IgD-negative memory B cell (primary cell): ENCODE data around the gene CFAP68. TPM values are rescaled to one million over a fixed set of nuclear protein-coding genes. Genes with fewer than 3 reads are reported as not detected.

ENCODE experiments used
- H3K27ac Mint-ChIP-seq, 3 donors: one replicate each; pipeline ENCODE4 v1.8.0; 2020 to 2022; ENCODE audit warnings: mild to moderate bottlenecking in 3 of 3, mixed read lengths in 3 of 3, moderate library complexity in 1 of 3
- H3K27me3 Mint-ChIP-seq: one replicate; pipeline ENCODE4 v1.8.0; 2021; ENCODE audit warnings: mixed read lengths
- H3K36me3 Mint-ChIP-seq: one replicate; pipeline ENCODE4 v1.8.0; 2020; ENCODE audit warnings: mild to moderate bottlenecking, mixed read lengths
- H3K4me1 Mint-ChIP-seq, 3 donors: one replicate each; pipeline ENCODE4 v1.8.0; 2020 to 2022; ENCODE audit warnings: mixed read lengths in 3 of 3, mild to moderate bottlenecking in 1 of 3
- H3K4me3 Mint-ChIP-seq, 4 donors: one replicate each; pipeline ENCODE4 v1.8.0; 2020 to 2022; ENCODE audit warnings: mild to moderate bottlenecking in 4 of 4, mixed read lengths in 4 of 4, moderate library complexity in 3 of 4
- H3K9me3 Mint-ChIP-seq, 3 donors: one replicate each; pipeline ENCODE4 v1.8.0; 2020 to 2021; ENCODE audit warnings: mixed read lengths in 3 of 3, mild to moderate bottlenecking in 1 of 3
- polyA plus RNA-seq: library from polyadenylated mRNA; unstranded; fragments of 300-500 nt; fragmentation: Illumina TruSeq; gene quantifications from one replicate; pipeline ENCODE4 v1.2.3, GENCODE V29; 2021

CFAP68 gene
- polyA plus RNA-seq, 1 donor from 2014 or later = 25.7 TPM

DNA sequence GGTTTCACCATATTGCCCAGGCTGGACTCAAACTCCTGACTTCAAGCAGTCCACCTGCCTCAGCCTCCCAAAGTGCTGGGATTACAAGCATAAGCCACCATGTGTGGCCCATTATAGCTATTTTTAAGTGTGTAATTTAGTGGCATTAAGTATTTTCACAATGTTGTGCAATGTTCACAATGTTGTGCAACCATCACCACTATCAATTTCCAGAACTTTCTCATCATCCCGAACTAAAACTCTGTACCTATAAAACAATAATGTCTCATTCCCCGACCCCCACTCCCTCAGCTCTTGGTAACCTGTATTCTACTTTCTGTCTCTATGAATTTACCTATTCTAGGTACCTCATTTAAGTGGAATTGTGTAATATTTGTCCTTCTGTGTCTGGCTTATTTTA is 7.5 kb downstream of the CFAP68 start:
- no peak overlapping the region for H3K4me3 Mint-ChIP-seq
- H3K27me3 Mint-ChIP-seq = no peaks in the 10 kb centered on the region
- no peaks in the 10 kb centered on the region for H3K9me3 Mint-ChIP-seq
- peak overlapping the region in 1 of 3 donors; percentile 60 for H3K27ac Mint-ChIP-seq
- peaks cover 4% of the 10 kb centered on the region for H3K36me3 Mint-ChIP-seq
- H3K4me1 Mint-ChIP-seq = peaks cover 0 to 1% (median 0%) of the 10 kb centered on the region in 3 donors

- Mint-ChIP-seq H3K4me3 (no peak overlapping the region), H3K9me3 (peaks cover 0 to 4% (median 0%) of the 10 kb centered on the region in 3 donors), H3K27me3 (peaks cover 4% of the 10 kb centered on the region), H3K4me1 (no peaks in the 10 kb centered on the region), H3K36me3 (peaks cover 5% of the 10 kb centered on the region), H3K27ac (no peak overlapping the region)
These were observed 26.1 kb downstream of the CFAP68 start for GRCh38 chr11:111905411-111905810.

DNA sequence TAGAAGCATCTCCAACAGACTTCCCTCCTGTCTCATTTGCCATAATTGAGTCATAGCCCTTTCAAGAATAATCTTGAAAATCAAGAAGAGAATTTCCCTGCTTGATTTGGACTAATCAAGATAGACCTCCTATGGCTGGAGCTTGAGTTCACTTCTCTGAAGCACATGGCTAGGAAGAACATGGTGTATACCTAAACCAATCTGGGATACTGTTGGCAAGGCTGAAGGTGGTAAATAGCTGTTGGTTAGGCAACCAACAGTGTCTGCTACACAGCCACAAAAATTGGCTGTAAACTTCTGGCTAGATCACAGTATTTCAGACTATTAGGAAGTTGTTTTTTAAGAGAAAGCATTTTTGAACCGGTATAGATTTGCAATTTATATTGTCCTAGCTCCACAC is 27.3 kb downstream of the CFAP68 start:
- Mint-ChIP-seq H3K27ac (no peak overlapping the region), H3K9me3 (peaks cover 0 to 4% (median 0%) of the 10 kb centered on the region in 3 donors), H3K36me3 (peaks cover 2% of the 10 kb centered on the region), H3K4me1 (peaks cover 0 to 4% (median 0%) of the 10 kb centered on the region in 3 donors), H3K4me3 (no peak overlapping the region), H3K27me3 (peaks cover 13% of the 10 kb centered on the region)

GRCh38 chr11:111908639-111909305 is 29.4 kb downstream of the CFAP68 start:
- Mint-ChIP-seq H3K4me3 (no peak overlapping the region), H3K9me3 (peaks cover 0 to 4% (median 0%) of the 10 kb centered on the region in 3 donors), H3K4me1 (peaks cover 0 to 4% (median 0%) of the 10 kb centered on the region in 3 donors), H3K27me3 (peaks cover 22% of the 10 kb centered on the region), H3K27ac (no peak overlapping the region), H3K36me3 (peaks cover 2% of the 10 kb centered on the region)

GRCh38 chr11:111909378-111909777 is 30.0 kb downstream of the CFAP68 start:
- Mint-ChIP-seq H3K27me3 (peaks cover 27% of the 10 kb centered on the region), H3K9me3 (peaks cover 0 to 4% (median 0%) of the 10 kb centered on the region in 3 donors)

GRCh38 chr11:111910676-111911562 is 31.6 kb downstream of the CFAP68 start:
- peaks cover 32% of the 10 kb centered on the region for H3K27me3 Mint-ChIP-seq
- H3K4me3 Mint-ChIP-seq = no peak overlapping the region
- H3K9me3 Mint-ChIP-seq = no peaks in the 10 kb centered on the region
- no peaks in the 10 kb centered on the region for H3K36me3 Mint-ChIP-seq
- peaks cover 0 to 4% (median 0%) of the 10 kb centered on the region in 3 donors for H3K4me1 Mint-ChIP-seq
- H3K27ac Mint-ChIP-seq = peak overlapping the region in 1 of 3 donors; percentile 15

More at GRCh38 chr11:111909378-111909777, 30.0 kb downstream of the CFAP68 start:
- Mint-ChIP-seq H3K4me1 (peaks cover 0 to 4% (median 0%) of the 10 kb centered on the region in 3 donors), H3K27ac (no peak overlapping the region), H3K36me3 (peaks cover 2% of the 10 kb centered on the region), H3K4me3 (no peak overlapping the region)

DNA sequence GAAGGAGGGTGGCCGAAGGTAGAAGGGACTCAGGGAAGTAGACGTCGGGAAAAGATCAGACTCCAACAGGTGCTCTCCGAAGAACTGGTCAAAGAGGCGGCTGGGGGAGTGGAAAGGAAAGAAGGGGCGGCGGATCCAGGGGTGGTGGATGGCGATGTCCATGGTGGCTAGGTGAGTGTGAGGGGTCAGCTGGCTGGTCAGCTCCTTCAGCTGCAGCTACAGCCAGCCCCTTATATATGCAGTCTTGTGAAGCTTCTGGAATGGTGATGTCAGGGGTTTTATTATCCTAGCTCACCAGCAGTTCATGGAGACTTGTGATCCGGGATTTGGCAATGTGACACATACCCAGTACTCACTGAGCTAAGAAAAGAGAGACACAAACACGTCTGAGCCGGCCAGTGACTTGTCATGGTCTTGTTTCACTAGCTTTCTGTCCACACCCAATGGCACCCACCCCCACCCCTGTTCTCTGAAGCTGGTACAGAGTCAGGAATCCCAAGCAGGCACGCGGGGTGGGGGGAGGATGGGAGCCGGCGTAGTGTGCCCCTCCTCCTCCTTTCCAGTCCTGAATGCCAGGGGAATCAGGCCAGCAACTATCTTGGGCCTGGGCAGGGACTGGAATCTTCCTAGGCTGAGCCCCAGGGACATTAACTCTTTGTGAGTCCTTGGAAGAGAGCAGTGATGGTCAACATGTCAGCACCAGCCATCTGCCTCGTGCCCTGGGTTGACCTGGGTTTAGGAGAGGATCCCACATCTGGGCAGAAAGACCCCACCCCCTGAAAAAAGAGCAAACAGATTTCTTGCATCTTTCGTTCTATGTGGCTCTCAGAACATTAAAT is 32.4 kb downstream of the CFAP68 start, which contains the start of gene CRYAB:
Gene CRYAB (minus strand): TSS at position 208 of the 839 bp plus-strand sequence. CDS start 46 bp downstream, at position 162.
- Mint-ChIP-seq H3K27ac (peak within 1 kb of the TSS in 1 of 3 donors; percentile 15), H3K4me1 (peaks cover 0 to 4% (median 0%) of the 10 kb centered on the region in 3 donors), H3K4me3 (no peak within 1 kb of the TSS)

DNA sequence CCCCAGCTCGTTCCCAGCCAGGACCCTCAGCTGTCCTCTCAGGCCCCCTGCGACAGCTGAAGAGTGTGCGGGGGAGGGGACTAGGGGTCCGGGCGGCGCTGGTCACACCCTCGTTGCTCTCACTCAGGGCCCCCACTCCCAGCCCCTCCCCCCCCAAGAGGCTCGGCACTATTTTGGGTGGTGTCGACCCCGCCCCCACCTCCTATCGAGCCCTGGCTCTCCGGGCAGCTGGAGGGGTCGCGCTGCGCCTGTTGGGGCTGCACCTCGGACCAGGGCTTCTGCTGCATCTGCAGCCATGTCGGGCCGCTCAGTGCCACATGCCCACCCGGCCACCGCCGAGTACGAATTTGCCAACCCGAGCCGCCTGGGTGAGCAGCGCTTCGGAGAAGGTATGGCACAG is 33.2 kb downstream of the CFAP68 start, which contains the start of gene HSPB2:
Gene HSPB2 (plus strand): TSS at position 200 of the 400 bp plus-strand sequence. CDS start 96 bp downstream, at position 296.
- H3K27ac Mint-ChIP-seq = no peak within 1 kb of the TSS
- peaks cover 39% of the 10 kb centered on the region for H3K27me3 Mint-ChIP-seq
- no peak within 1 kb of the TSS for H3K4me3 Mint-ChIP-seq
- no peaks in the 10 kb centered on the region for H3K9me3 Mint-ChIP-seq
- no peaks in the 10 kb centered on the region for H3K36me3 Mint-ChIP-seq
- H3K4me1 Mint-ChIP-seq = peaks cover 0 to 4% (median 0%) of the 10 kb centered on the region in 3 donors

More for the DNA sequence above, 32.4 kb downstream of the CFAP68 start, which contains the start of gene CRYAB:
- H3K27me3 Mint-ChIP-seq = peaks cover 35% of the 10 kb centered on the region
- no peaks in the 10 kb centered on the region for H3K9me3 Mint-ChIP-seq
- no peaks in the 10 kb centered on the region for H3K36me3 Mint-ChIP-seq

GRCh38 chr11:111913031-111913861 is 33.9 kb downstream of the CFAP68 start:
- H3K27ac Mint-ChIP-seq = no peak overlapping the region

GRCh38 chr11:111913997-111914396 is 34.7 kb downstream of the CFAP68 start:
- peaks cover 0 to 4% (median 4%) of the 10 kb centered on the region in 3 donors for H3K4me1 Mint-ChIP-seq
- H3K4me3 Mint-ChIP-seq = no peak overlapping the region
- H3K36me3 Mint-ChIP-seq = no peaks in the 10 kb centered on the region
- H3K27ac Mint-ChIP-seq = no peak overlapping the region
- peaks cover 39% of the 10 kb centered on the region for H3K27me3 Mint-ChIP-seq
- H3K9me3 Mint-ChIP-seq = peaks cover 0 to 5% (median 0%) of the 10 kb centered on the region in 3 donors

More at GRCh38 chr11:111913031-111913861, 33.9 kb downstream of the CFAP68 start:
- peaks cover 0 to 3% (median 0%) of the 10 kb centered on the region in 3 donors for H3K9me3 Mint-ChIP-seq
- H3K4me3 Mint-ChIP-seq = no peak overlapping the region
- peaks cover 39% of the 10 kb centered on the region for H3K27me3 Mint-ChIP-seq
- H3K36me3 Mint-ChIP-seq = no peaks in the 10 kb centered on the region
- peaks cover 0 to 4% (median 3%) of the 10 kb centered on the region in 3 donors for H3K4me1 Mint-ChIP-seq

- peaks cover 30% of the 10 kb centered on the region for H3K27me3 Mint-ChIP-seq
These were observed 37.4 kb downstream of the CFAP68 start for GRCh38 chr11:111916768-111917167.

DNA sequence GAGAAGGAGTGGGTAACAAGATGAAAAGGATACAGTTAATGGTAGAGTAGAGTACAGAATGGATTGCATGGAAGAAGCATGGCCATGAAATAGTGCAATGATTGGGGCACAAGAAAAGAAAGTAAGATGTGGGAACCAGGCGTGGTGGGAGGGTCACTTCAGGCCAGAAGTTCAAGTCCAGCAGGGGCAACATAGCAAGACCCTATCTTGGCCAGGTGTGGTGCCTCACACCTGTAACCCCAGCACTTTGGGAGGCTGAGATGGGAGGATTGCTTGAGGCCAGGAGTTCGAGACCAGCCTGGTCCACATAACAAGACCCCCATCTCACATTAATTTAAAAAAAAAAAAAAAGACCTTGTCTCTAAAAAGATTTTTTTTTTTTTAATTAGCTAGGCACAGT is 38.0 kb downstream of the CFAP68 start:
- peaks cover 0 to 4% (median 0%) of the 10 kb centered on the region in 3 donors for H3K4me1 Mint-ChIP-seq
- H3K9me3 Mint-ChIP-seq = peaks cover 0 to 5% (median 0%) of the 10 kb centered on the region in 3 donors
- H3K27me3 Mint-ChIP-seq = peaks cover 26% of the 10 kb centered on the region
- no peak overlapping the region for H3K4me3 Mint-ChIP-seq
- no peaks in the 10 kb centered on the region for H3K36me3 Mint-ChIP-seq
- no peak overlapping the region for H3K27ac Mint-ChIP-seq

More at GRCh38 chr11:111916768-111917167, 37.4 kb downstream of the CFAP68 start:
- no peak overlapping the region for H3K4me3 Mint-ChIP-seq
- peaks cover 0 to 5% (median 0%) of the 10 kb centered on the region in 3 donors for H3K9me3 Mint-ChIP-seq
- H3K4me1 Mint-ChIP-seq = peaks cover 0 to 4% (median 0%) of the 10 kb centered on the region in 3 donors
- H3K36me3 Mint-ChIP-seq = no peaks in the 10 kb centered on the region
- H3K27ac Mint-ChIP-seq = no peak overlapping the region

GRCh38 chr11:111917788-111918187 is 38.4 kb downstream of the CFAP68 start:
- Mint-ChIP-seq H3K27ac (no peak overlapping the region), H3K4me3 (no peak overlapping the region), H3K36me3 (no peaks in the 10 kb centered on the region), H3K9me3 (peaks cover 0 to 5% (median 0%) of the 10 kb centered on the region in 3 donors), H3K4me1 (peaks cover 0 to 4% (median 0%) of the 10 kb centered on the region in 3 donors), H3K27me3 (peaks cover 26% of the 10 kb centered on the region)
